Transverse colon (tissue), 4 donors: ENCODE measurements around the gene PSORS1C2.

Experiments used
- CTCF ChIP-seq, 5 experiments: fragments of 200-600 bp in 3 of 5; fragments of 450-650 bp in 2 of 5; sonication (generic) in 3 of 5; IDR thresholded peaks; 1 replicate in 2 of 5; 2 replicates in 3 of 5; pipeline ENCODE4 v1.5.1; 2016 to 2017; ENCODE audit warnings: antibody characterized with exemption in 5 of 5, inconsistent platforms in 3 of 5, mild to moderate bottlenecking in 2 of 5, moderate library complexity in 1 of 5
- EP300 ChIP-seq: sonication (generic); formaldehyde crosslinking; IDR thresholded peaks from one replicate; pipeline ENCODE4 v1.6.1; 2017; ENCODE audit warnings: antibody characterized with exemption, low read depth
- POLR2A ChIP-seq: fragments of 450-650 bp; IDR thresholded peaks from one replicate; pipeline ENCODE4 v1.6.1; 2016; ENCODE audit warnings: antibody characterized with exemption, mild to moderate bottlenecking, moderate library complexity
- POLR2AphosphoS5 ChIP-seq, 3 donors: sonication (generic); formaldehyde crosslinking; IDR thresholded peaks; one replicate each; pipeline ENCODE4 v1.6.1; 2016; ENCODE audit warnings: antibody characterized with exemption in 3 of 3

- TF ChIP-seq CTCF (IDR thresholded peaks at IDR 0.05), result no peak
- TF ChIP-seq EP300, result no peak
- TF ChIP-seq POLR2A, result no peak
- no peak for TF ChIP-seq POLR2AphosphoS5 (IDR thresholded peaks at IDR 0.05)
These were observed 7.3 kb downstream of the PSORS1C2 start for GRCh38 chr6:31131595-31131994.
